Lower lobe of right lung (tissue), 2 donors: Measurements from ENCODE around the gene HMG20B. TPM values are rescaled to one million over a fixed set of nuclear protein-coding genes. Genes with fewer than 3 reads are reported as not detected.
A peak's percentile ranks its signal among the peaks of the same experiment; 100 is the strongest.

Experiments
- ATAC-seq, 2 donors: fragments of 200-7000 bp; cut with Tn5 transposase; one replicate each; pipeline ENCODE4 v1.9.1; 2020 to 2022; ENCODE audit warnings: mild to moderate bottlenecking in 2 of 2, moderate library complexity in 2 of 2
- DNase-seq: peaks from one replicate; pipeline ENCODE4 v3.0.0-alpha.2; 2020
- H3K27ac ChIP-seq: fragments of 200-600 bp; one replicate; pipeline ENCODE4 v1.8.0; 2022
- H3K27me3 ChIP-seq: fragments of 200-600 bp; one replicate; pipeline ENCODE4 v1.8.0; 2022; ENCODE audit warnings: low read depth
- H3K36me3 ChIP-seq: fragments of 200-600 bp; one replicate; pipeline ENCODE4 v1.8.0; 2022; ENCODE audit warnings: mild to moderate bottlenecking
- H3K4me1 ChIP-seq: fragments of 200-600 bp; one replicate; pipeline ENCODE4 v1.8.0; 2022
- H3K4me3 ChIP-seq: fragments of 200-600 bp; one replicate; pipeline ENCODE4 v1.8.0; 2022; ENCODE audit warnings: mild to moderate bottlenecking
- H3K9me3 ChIP-seq: fragments of 200-600 bp; one replicate; pipeline ENCODE4 v1.8.0; 2022
- intact Hi-C: fragments of 100-400 bp; cut with DNase I; formaldehyde crosslinking; loops from one replicate; pipeline ENCODE4 v1.11.0; 2022
- total RNA-seq: library from RNA; stranded (reverse); fragmentation: NEBNext Ultra II Directional; extraction: Animal tissue kit (Norgen Biotek cat#: 25700); gene quantifications from one replicate; pipeline ENCODE4 v1.2.1, GENCODE V29; 2021
- TF ChIP-seq, protein P1 (sequence below): fragments of 200-600 bp; IDR thresholded peaks from one replicate; pipeline ENCODE4 v1.8.0; 2022; ENCODE audit warnings: antibody characterized with exemption, mild to moderate bottlenecking
- donor health status: DM: no; HTN: yes; CAD: no; lungs with severe emphysema.

The HMG20B gene
- total RNA-seq, 1 donor from 2014 or later = 60.9 TPM

DNA sequence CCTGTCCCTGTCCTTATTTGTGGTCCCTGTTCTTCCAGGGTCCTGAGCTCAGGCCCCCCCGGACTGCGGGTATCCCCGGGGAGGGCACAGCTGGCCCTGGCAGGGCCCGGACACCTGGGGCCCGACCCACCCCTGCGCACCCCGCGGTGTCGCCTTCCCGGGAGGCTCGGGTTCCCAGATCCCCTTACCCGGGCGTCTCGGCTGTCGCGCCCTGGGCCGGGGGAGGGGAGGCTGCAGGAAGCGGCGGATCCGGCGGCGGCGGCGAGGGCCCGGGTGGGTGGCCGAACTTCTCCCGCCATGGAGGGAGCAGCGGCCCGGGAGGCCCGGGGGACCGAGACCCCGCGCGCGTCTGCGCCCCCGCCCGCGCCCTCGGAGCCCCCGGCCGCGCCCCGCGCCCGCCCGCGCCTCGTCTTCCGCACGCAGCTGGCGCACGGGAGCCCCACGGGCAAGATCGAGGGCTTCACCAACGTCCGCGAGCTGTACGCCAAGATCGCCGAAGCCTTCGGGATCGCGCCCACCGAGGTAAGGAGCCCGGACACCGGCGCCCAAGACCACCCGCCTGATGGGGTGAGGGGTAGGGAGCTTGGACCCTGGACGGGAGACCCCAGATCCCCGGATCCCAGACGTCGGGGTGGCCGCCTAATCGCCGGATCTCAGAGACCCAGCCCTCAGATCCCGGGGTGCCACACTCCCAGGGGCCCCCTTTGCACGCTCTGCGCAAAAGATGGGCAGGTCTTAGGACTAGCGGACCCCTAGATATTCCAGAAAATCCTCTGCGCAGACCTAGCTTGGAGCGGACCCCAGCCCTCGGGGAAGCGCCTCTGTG, 12.8 kb downstream of the HMG20B start, which contains the start of gene GIPC3:
GIPC3 (plus strand) TSS at position 178 of the 826 bp plus-strand sequence; CDS start at position 298, 120 bp downstream.
- no peak for DNase-seq
- peaks cover 10% of the 10 kb centered on the region for H3K4me1 ChIP-seq
- intact Hi-C loops = no loop called here
- peaks cover 25% of the 10 kb centered on the region for H3K27me3 ChIP-seq
- no peaks in the 10 kb centered on the region for H3K36me3 ChIP-seq
- peak within 1 kb of the TSS; percentile 54 for H3K4me3 ChIP-seq
- ATAC-seq = peak in 1 of 2 donors; percentile 5
- H3K9me3 ChIP-seq = no peaks in the 10 kb centered on the region
- TF ChIP-seq, protein P1, sequence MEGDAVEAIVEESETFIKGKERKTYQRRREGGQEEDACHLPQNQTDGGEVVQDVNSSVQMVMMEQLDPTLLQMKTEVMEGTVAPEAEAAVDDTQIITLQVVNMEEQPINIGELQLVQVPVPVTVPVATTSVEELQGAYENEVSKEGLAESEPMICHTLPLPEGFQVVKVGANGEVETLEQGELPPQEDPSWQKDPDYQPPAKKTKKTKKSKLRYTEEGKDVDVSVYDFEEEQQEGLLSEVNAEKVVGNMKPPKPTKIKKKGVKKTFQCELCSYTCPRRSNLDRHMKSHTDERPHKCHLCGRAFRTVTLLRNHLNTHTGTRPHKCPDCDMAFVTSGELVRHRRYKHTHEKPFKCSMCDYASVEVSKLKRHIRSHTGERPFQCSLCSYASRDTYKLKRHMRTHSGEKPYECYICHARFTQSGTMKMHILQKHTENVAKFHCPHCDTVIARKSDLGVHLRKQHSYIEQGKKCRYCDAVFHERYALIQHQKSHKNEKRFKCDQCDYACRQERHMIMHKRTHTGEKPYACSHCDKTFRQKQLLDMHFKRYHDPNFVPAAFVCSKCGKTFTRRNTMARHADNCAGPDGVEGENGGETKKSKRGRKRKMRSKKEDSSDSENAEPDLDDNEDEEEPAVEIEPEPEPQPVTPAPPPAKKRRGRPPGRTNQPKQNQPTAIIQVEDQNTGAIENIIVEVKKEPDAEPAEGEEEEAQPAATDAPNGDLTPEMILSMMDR = no peak
- H3K27ac ChIP-seq = no peak within 1 kb of the TSS

DNA sequence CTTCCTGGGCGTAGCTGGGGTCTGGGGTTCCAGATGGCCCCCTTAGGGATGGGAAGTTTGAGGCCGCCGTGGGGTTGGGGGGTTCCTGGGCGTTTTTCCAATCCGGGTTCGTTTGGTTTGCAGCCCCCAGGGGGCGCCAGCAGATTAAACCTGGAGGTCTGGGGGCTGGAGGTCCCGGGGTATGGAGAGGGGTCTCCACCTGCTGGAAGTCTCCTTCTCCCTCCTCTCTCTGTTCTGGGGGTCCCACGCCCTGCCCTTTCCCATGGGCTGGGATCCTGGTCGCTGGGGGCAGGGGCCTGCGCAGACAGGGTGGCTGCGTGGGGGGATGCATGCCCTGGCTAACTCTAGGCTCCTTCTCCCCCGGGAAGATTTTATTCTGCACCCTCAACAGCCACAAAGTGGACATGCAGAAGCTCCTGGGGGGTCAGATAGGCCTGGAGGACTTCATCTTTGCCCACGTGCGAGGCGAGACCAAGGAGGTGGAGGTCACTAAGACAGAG, 13.4 kb downstream of the HMG20B start:
- ATAC-seq (peak; percentile 11 to 26), DNase-seq (no peak)
- intact Hi-C loops = no loop called here
- Histone ChIP-seq H3K4me3 (peak overlapping the region; percentile 54), H3K9me3 (no peaks in the 10 kb centered on the region), H3K36me3 (no peaks in the 10 kb centered on the region), H3K27ac (no peak overlapping the region), H3K4me1 (peaks cover 10% of the 10 kb centered on the region), H3K27me3 (peaks cover 25% of the 10 kb centered on the region)
- TF ChIP-seq, protein P1 = peak; percentile 64

DNA sequence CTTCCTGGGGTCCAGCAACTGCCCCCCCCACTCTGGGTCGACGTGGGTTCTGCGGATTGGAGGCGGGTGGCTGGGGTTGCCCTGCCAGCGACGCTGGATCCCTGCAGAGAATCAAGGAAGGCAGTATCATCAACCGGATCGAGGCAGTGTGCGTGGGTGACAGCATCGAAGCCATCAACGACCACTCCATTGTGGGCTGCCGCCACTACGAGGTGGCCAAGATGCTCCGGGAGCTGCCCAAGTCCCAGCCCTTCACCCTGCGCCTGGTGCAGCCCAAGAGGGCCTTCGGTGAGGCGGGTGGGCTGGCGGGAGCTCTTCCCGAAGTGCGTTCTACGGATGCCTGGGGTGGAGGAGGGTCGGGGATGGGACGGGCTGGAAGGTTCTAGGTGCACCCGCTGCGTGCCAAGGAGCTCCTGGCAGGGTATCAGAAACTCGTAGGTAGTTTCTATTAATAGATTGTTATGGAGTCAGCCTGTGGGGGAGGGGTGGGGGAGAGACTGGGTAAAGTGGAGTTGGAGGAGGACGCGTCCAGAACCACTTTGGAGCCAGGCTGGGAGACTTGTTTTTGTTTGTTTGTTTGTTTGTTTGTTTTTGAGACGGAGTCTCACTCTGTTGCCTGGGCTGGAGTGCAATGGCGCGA, 14.1 kb downstream of the HMG20B start:
- DNase-seq (no peak), ATAC-seq (peak; percentile 20 to 24)
- Histone ChIP-seq H3K27me3 (peaks cover 25% of the 10 kb centered on the region), H3K9me3 (no peaks in the 10 kb centered on the region), H3K27ac (no peak overlapping the region), H3K4me1 (peaks cover 10% of the 10 kb centered on the region), H3K4me3 (no peak overlapping the region), H3K36me3 (no peaks in the 10 kb centered on the region)
- TF ChIP-seq, protein P1 = no peak
- intact Hi-C loops = no loop called here

DNA sequence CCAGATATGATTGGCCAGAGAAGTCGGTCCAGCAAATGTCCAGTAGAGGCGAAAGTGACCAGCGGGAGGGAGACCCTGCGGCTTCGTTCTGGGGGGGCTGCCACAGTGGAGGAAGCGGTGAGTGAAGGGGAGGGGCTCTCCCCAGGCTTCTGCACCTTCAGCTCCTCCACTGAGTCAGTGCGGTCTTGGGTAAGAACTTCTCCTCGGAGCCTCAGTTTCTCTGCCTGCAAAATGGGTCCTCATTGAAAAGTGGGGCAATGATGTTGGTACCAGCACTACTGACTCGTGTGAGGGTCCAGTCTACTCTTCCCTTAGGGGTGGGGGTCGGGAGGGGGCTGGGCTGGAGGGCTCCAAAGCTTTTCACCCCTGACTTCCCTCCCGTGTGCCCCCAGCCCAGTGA, 16.7 kb downstream of the HMG20B start:
- TF ChIP-seq, protein P1 = no peak
- ATAC-seq (no peak), DNase-seq (no peak)
- intact Hi-C loops = no loop called here
- Histone ChIP-seq H3K4me3 (no peak overlapping the region), H3K36me3 (no peaks in the 10 kb centered on the region), H3K27me3 (peaks cover 20% of the 10 kb centered on the region), H3K9me3 (no peaks in the 10 kb centered on the region), H3K27ac (no peak overlapping the region), H3K4me1 (peaks cover 10% of the 10 kb centered on the region)

DNA sequence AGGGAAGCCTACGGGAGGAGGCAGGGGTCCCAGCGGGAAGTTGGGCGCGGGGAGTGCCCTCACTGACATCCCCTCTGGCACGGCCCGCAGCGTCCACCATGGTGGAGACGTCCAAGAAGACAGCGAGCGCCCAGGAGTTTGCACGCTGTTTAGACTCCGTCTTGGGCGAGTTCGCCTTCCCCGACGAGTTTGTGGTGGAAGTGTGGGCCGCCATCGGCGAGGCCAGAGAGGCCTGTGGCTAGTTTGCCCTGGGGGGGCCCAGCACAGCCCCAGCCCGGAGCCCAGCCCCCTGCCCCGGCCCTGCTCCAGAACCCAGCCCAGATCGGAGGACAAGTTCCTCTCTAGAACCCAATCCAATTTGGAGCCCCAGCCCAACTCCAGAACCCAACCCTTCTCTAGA, 17.2 kb downstream of the HMG20B start:
- Histone ChIP-seq H3K36me3 (no peaks in the 10 kb centered on the region), H3K4me3 (no peak overlapping the region), H3K9me3 (no peaks in the 10 kb centered on the region), H3K27me3 (peaks cover 16% of the 10 kb centered on the region), H3K27ac (no peak overlapping the region), H3K4me1 (peaks cover 10% of the 10 kb centered on the region)
- intact Hi-C loops = no loop called here
- no peak for ATAC-seq
- no peak for DNase-seq
- TF ChIP-seq, protein P1 = no peak
